Vagina (tissue), 2 donors: ENCODE data around the gene MSL3B.

Experiments used
- CTCF ChIP-seq, 3 experiments: fragments of 450-650 bp in 2 of 3; fragments of 200-600 bp in 1 of 3; sonication (generic) in 1 of 3; IDR thresholded peaks; one replicate each; pipeline ENCODE4 v1.5.1; 2017 to 2019; ENCODE audit warnings: antibody characterized with exemption in 3 of 3, mild to moderate bottlenecking in 2 of 3, moderate library complexity in 2 of 3
- POLR2A ChIP-seq, 2 donors: fragments of 450-650 bp; IDR thresholded peaks; one replicate each; pipeline ENCODE4 v1.6.1; 2017; ENCODE audit warnings: antibody characterized with exemption in 2 of 2, mild to moderate bottlenecking in 2 of 2, moderate library complexity in 2 of 2

GRCh38 chr2:233853883-233854240 is 14.3 kb downstream of the MSL3B start:
- TF ChIP-seq CTCF (IDR thresholded peaks at IDR 0.05) (no peak), POLR2A (IDR thresholded peaks at IDR 0.05) (no peak)
